NCI-H2107 treated with DMSO at 0.1 percent for 48 hours (cell line): ENCODE data around the gene WWOX.

Source experiments
- DNase-seq: peaks from one replicate; lab custom pipeline; 2025; ENCODE audit not compliant: unreplicated experiment; lab: John Stamatoyannopoulos, UW

Gene WWOX

GRCh38 chr16:78431004-78431670, 331.7 kb downstream of the WWOX start:
- DNase-seq, result no peak

GRCh38 chr16:78431701-78432100, 332.2 kb downstream of the WWOX start:
- no peak for DNase-seq

- DNase-seq, result no peak
Observed at GRCh38 chr16:78432451-78432850, 333.0 kb downstream of the WWOX start.

- DNase-seq, result no peak
Observed at GRCh38 chr16:78433116-78433515, 333.7 kb downstream of the WWOX start.

GRCh38 chr16:78434401-78434800, 334.9 kb downstream of the WWOX start:
- no peak for DNase-seq

- DNase-seq, result no peak
Observed at GRCh38 chr16:78435260-78435659, 335.8 kb downstream of the WWOX start.

- DNase-seq, result no peak
Observed at GRCh38 chr16:78436023-78436422, 336.6 kb downstream of the WWOX start.

GRCh38 chr16:78436846-78437245, 337.4 kb downstream of the WWOX start:
- no peak for DNase-seq

- DNase-seq, result no peak
Observed at GRCh38 chr16:78437352-78437968, 338.0 kb downstream of the WWOX start.

GRCh38 chr16:78438219-78438618, 338.8 kb downstream of the WWOX start:
- no peak for DNase-seq

- DNase-seq, result no peak
Observed at GRCh38 chr16:78438632-78439031, 339.2 kb downstream of the WWOX start.

- no peak for DNase-seq
Observed at GRCh38 chr16:78439646-78440045, 340.2 kb downstream of the WWOX start.

- no peak for DNase-seq
Observed at GRCh38 chr16:78441298-78441697, 341.8 kb downstream of the WWOX start.

- DNase-seq, result no peak
Observed at GRCh38 chr16:78443542-78444364, 344.3 kb downstream of the WWOX start.

- DNase-seq, result no peak
Observed at GRCh38 chr16:78445818-78446217, 346.4 kb downstream of the WWOX start.

GRCh38 chr16:78446486-78446885, 347.0 kb downstream of the WWOX start:
- no peak for DNase-seq

- no peak for DNase-seq
Observed at GRCh38 chr16:78446992-78447563, 347.6 kb downstream of the WWOX start.

GRCh38 chr16:78448658-78449271, 349.3 kb downstream of the WWOX start:
- no peak for DNase-seq

- DNase-seq, result no peak
Observed at GRCh38 chr16:78450255-78450654, 350.8 kb downstream of the WWOX start.

- DNase-seq, result no peak
Observed at GRCh38 chr16:78452025-78452555, 352.6 kb downstream of the WWOX start.

GRCh38 chr16:78455861-78456260, 356.4 kb downstream of the WWOX start:
- no peak for DNase-seq
